Osteoblast (primary cell): Measurements from ENCODE around the gene ZRANB1. TPM values are rescaled to one million over a fixed set of nuclear protein-coding genes. Genes with fewer than 3 reads are reported as not detected.
A peak's percentile ranks its signal among the peaks of the same experiment; 100 is the strongest.

Source experiments
- DNase-seq: peaks from one replicate; pipeline ENCODE4 v3.0.0; 2011; ENCODE audit warnings: low spot score, mixed read lengths; ENCODE audit not compliant: insufficient read length; ENCODE audit errors: missing footprints
- H2AFZ ChIP-seq: 2 replicates; pipeline ENCODE4 v1.6.0; 2011; ENCODE audit warnings: mild to moderate bottlenecking, low read length
- H3K27ac ChIP-seq: 2 replicates; pipeline ENCODE4 v1.5.1; 2011; ENCODE audit warnings: mild to moderate bottlenecking, low read depth, low read length, moderate library complexity
- H3K27me3 ChIP-seq: 2 replicates; pipeline ENCODE4 v1.6.0; 2012; ENCODE audit warnings: mild to moderate bottlenecking, control low read depth, inconsistent platforms, low read length, moderate library complexity; ENCODE audit not compliant: insufficient read depth
- H3K36me3 ChIP-seq: 2 replicates; pipeline ENCODE4 v1.5.1; 2011; ENCODE audit warnings: mild to moderate bottlenecking, low read length, control low read depth, moderate library complexity; ENCODE audit not compliant: insufficient read depth
- H3K4me1 ChIP-seq: 2 replicates; pipeline ENCODE4 v1.5.1; 2011; ENCODE audit warnings: mild to moderate bottlenecking, low read length, control low read depth, moderate library complexity; ENCODE audit not compliant: insufficient read depth
- H3K4me2 ChIP-seq: 2 replicates; pipeline ENCODE4 v1.6.0; 2011; ENCODE audit warnings: mild to moderate bottlenecking, low read length; ENCODE audit not compliant: insufficient read depth
- H3K4me3 ChIP-seq: fragments of 200-600 bp; sonication (generic); 3 replicates; pipeline ENCODE4 v1.5.1; 2012; ENCODE audit warnings: mild to moderate bottlenecking, low read length, inconsistent platforms; ENCODE audit not compliant: insufficient read depth
- H3K79me2 ChIP-seq: 2 replicates; pipeline ENCODE4 v1.6.0; 2012; ENCODE audit warnings: mild to moderate bottlenecking, low read length, control low read depth, inconsistent platforms; ENCODE audit not compliant: insufficient read depth
- H3K9me3 ChIP-seq: 2 replicates; pipeline ENCODE4 v1.5.1; 2011; ENCODE audit warnings: low read depth, low read length, control low read depth
- H4K20me1 ChIP-seq: 2 replicates; pipeline ENCODE4 v1.6.0; 2012; ENCODE audit warnings: mild to moderate bottlenecking, low read length, control low read depth; ENCODE audit not compliant: insufficient read depth
- CTCF ChIP-seq: IDR thresholded peaks from 2 replicates; pipeline ENCODE4 v1.5.1; 2011; ENCODE audit warnings: mild to moderate bottlenecking, low read depth, low read length, moderate library complexity; ENCODE audit errors: extremely low read depth
- total RNA-seq: library from RNA; depleted of rRNA; stranded (reverse); fragments of >200 nt; gene quantifications from 2 replicates; pipeline ENCODE4 v1.2.3, GENCODE V29; 2012

ZRANB1 gene
- total RNA-seq, 1 donor: 34.7 TPM

- DNase-seq: peak; percentile 84
- Histone ChIP-seq H4K20me1 (peaks cover 41% of the 10 kb centered on the region), H3K4me2 (no peak overlapping the region), H3K36me3 (peaks cover 38% of the 10 kb centered on the region), H3K27ac (no peak overlapping the region), H3K79me2 (peaks cover 54% of the 10 kb centered on the region), H3K4me1 (peaks cover 22% of the 10 kb centered on the region), H3K9me3 (no peaks in the 10 kb centered on the region), H3K4me3 (no peak overlapping the region), H2AFZ (no peak overlapping the region), H3K27me3 (no peaks in the 10 kb centered on the region)
- no peak for TF ChIP-seq CTCF
Measured at GRCh38 chr10:125001313-125002046, 59.6 kb downstream of the ZRANB1 start.

- peak; percentile 79 for DNase-seq
- no peak for TF ChIP-seq CTCF
- no peak overlapping the region for H3K4me3 ChIP-seq
- H3K79me2 ChIP-seq: peaks cover 60% of the 10 kb centered on the region
- peaks cover 46% of the 10 kb centered on the region for H4K20me1 ChIP-seq
- H3K36me3 ChIP-seq: peaks cover 33% of the 10 kb centered on the region
- H2AFZ ChIP-seq: no peak overlapping the region
- no peak overlapping the region for H3K4me2 ChIP-seq
- peaks cover 22% of the 10 kb centered on the region for H3K4me1 ChIP-seq
- no peaks in the 10 kb centered on the region for H3K27me3 ChIP-seq
- no peak overlapping the region for H3K27ac ChIP-seq
- H3K9me3 ChIP-seq: no peaks in the 10 kb centered on the region
Measured at GRCh38 chr10:125002047-125002422, 60.1 kb downstream of the ZRANB1 start.

GRCh38 chr10:125002423-125003145 lies 60.7 kb downstream of the ZRANB1 start:
- Histone ChIP-seq H3K4me2 (no peak overlapping the region), H3K9me3 (no peaks in the 10 kb centered on the region), H4K20me1 (peaks cover 49% of the 10 kb centered on the region), H3K79me2 (peaks cover 65% of the 10 kb centered on the region), H3K27ac (no peak overlapping the region), H2AFZ (no peak overlapping the region), H3K4me1 (peaks cover 22% of the 10 kb centered on the region), H3K36me3 (peaks cover 29% of the 10 kb centered on the region), H3K4me3 (no peak overlapping the region), H3K27me3 (no peaks in the 10 kb centered on the region)
- no peak for TF ChIP-seq CTCF
- peak; percentile 72 for DNase-seq

GRCh38 chr10:125003146-125003900 lies 61.4 kb downstream of the ZRANB1 start:
- peak; percentile 62 for DNase-seq
- Histone ChIP-seq H2AFZ (no peak overlapping the region), H3K27me3 (no peaks in the 10 kb centered on the region), H3K4me1 (peaks cover 22% of the 10 kb centered on the region), H4K20me1 (peaks cover 49% of the 10 kb centered on the region), H3K4me3 (no peak overlapping the region), H3K36me3 (peaks cover 24% of the 10 kb centered on the region), H3K79me2 (peaks cover 64% of the 10 kb centered on the region), H3K9me3 (no peaks in the 10 kb centered on the region), H3K4me2 (no peak overlapping the region), H3K27ac (no peak overlapping the region)
- peak; percentile 5 for TF ChIP-seq CTCF
